GM12873 (cell line): Measurements from ENCODE around the gene UGT1A8.

ENCODE experiments used
- TF ChIP-seq, protein P1 (sequence below): IDR thresholded peaks from 2 replicates; pipeline ENCODE4 v1.5.1; 2012; ENCODE audit warnings: low read depth, mild to moderate bottlenecking, moderate library complexity, low read length, control low read depth; ENCODE audit not compliant: insufficient read depth; ENCODE audit errors: missing control alignments

The UGT1A8 gene

DNA sequence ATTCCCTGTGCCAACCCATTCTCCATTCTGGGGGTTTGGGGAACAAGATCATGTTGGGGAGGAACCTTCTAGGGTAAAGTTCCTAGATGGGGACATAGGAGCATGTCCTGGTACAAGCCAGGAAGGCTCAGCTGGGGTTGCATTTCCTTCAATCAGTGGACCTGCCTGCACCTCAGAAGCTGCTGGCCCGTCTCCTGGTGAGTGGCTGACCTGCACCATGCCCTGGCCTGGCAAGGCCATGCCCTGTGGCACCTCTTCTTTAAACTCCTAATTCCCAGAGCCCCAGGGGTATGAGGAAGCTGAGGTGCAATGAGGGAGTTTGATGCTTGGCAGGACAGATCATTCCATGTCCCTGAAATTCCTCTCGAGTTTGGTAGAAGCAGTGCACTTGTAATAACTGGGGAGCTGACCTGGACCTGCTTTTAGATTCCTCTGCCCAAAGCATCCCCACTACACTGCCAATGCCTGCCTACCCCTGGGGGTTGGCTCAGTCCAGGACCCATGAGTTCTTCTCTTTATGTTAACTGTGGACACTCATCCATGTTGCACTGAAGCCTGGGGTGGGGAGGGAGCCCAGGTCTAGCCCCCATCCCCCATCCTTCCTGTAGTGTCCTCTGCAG is 186.0 kb downstream of the UGT1A8 start:
- TF ChIP-seq, protein P1, sequence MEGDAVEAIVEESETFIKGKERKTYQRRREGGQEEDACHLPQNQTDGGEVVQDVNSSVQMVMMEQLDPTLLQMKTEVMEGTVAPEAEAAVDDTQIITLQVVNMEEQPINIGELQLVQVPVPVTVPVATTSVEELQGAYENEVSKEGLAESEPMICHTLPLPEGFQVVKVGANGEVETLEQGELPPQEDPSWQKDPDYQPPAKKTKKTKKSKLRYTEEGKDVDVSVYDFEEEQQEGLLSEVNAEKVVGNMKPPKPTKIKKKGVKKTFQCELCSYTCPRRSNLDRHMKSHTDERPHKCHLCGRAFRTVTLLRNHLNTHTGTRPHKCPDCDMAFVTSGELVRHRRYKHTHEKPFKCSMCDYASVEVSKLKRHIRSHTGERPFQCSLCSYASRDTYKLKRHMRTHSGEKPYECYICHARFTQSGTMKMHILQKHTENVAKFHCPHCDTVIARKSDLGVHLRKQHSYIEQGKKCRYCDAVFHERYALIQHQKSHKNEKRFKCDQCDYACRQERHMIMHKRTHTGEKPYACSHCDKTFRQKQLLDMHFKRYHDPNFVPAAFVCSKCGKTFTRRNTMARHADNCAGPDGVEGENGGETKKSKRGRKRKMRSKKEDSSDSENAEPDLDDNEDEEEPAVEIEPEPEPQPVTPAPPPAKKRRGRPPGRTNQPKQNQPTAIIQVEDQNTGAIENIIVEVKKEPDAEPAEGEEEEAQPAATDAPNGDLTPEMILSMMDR = no peak

GRCh38 chr2:233803994-233804393 is 186.6 kb downstream of the UGT1A8 start:
- TF ChIP-seq, protein P1 = no peak

- TF ChIP-seq, protein P1 = no peak
Measured at GRCh38 chr2:233807215-233807865, 189.9 kb downstream of the UGT1A8 start.

GRCh38 chr2:233807966-233808935 is 190.8 kb downstream of the UGT1A8 start:
- TF ChIP-seq, protein P1 = no peak

GRCh38 chr2:233810385-233810784 is 193.0 kb downstream of the UGT1A8 start:
- TF ChIP-seq, protein P1 = no peak

DNA sequence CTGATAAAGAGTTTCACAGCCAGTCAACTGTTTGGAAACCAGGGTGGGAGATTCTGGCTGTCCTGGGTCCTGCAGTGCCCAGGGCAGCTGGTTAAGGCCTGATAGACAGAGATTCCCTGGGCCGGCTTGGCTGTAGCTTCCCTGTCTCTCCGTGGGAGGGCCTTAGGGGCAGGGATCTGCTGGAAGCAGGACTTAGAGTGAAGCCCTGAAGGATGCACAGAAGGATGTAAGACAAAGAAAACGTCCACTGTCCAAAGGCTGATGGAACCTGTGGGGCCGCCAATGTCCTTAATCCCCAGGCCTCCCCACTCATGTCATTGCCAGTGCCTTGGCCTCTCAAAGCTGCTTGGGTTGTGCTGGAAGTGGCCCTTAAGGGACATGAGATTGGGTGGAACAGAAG is 193.7 kb downstream of the UGT1A8 start:
- TF ChIP-seq, protein P1 = no peak

DNA sequence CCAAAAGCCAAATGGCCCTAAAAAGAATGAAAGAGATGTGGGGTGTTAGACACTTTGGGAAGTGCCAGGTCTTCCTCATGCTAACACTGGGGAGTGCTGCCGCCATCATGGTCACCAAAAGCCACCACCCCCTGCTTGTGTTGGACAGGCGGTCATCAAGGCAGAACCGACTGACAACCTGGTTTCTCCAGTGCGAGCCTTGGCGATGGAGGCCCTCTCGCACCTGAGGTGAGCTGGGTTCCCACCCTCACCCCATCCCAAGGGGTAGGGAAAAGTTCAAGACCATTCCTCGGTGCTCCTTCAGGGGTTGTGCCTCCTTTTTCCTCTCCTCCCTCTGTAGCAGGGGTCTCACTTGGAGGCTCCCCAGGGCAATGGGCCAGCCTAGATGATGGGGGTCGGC is 194.3 kb downstream of the UGT1A8 start:
- TF ChIP-seq, protein P1 = no peak
